ENCODE data around the gene MAD1L1.
"Not testable (repeated sequence)": the region's sequence is repeated elsewhere in the genome, so short reads cannot be mapped to it uniquely, and the experiment has no call there.

Gene MAD1L1

GRCh38 chr7:1829111-1829510, 403.6 kb downstream of the MAD1L1 start:
- Histone ChIP-seq H3K4me3 (IDR thresholded peaks at IDR 0.05; ENCODE audit: insufficient read depth, low read depth, low read length) (no peak overlapping the region), H2AFZ (ENCODE audit: low read depth) (no peak overlapping the region), H3K27me3 (ENCODE audit: insufficient read depth, low read depth) (no peaks in the 10 kb centered on the region), H4K20me1 (ENCODE audit: insufficient read depth) (no peaks in the 10 kb centered on the region), H3K4me1 (ENCODE audit: low read depth, poor library complexity, severe bottlenecking) (no peaks in the 10 kb centered on the region), H3K36me3 (ENCODE audit: insufficient read depth) (no peaks in the 10 kb centered on the region), H3K9ac (no peak overlapping the region), H3K79me2 (ENCODE audit: insufficient read depth, low read depth) (no peaks in the 10 kb centered on the region), H3K4me2 (no peak overlapping the region), H3K27ac (no peak overlapping the region)
- TF ChIP-seq CTCF (conservative IDR thresholded peaks at IDR 0.05; ENCODE audit: low read depth, low read length) = no peak

- not testable (repeated sequence) for H3K4me1 ChIP-seq (ENCODE audit: low read depth, poor library complexity, severe bottlenecking); H4K20me1 ChIP-seq (ENCODE audit: insufficient read depth); H3K9ac ChIP-seq; H3K27me3 ChIP-seq (ENCODE audit: insufficient read depth, low read depth); H3K4me3 ChIP-seq (IDR thresholded peaks at IDR 0.05; ENCODE audit: insufficient read depth, low read depth, low read length); H3K79me2 ChIP-seq (ENCODE audit: insufficient read depth, low read depth); H3K4me2 ChIP-seq; H2AFZ ChIP-seq (ENCODE audit: low read depth); H3K36me3 ChIP-seq (ENCODE audit: insufficient read depth); H3K27ac ChIP-seq
These were observed 404.6 kb downstream of the MAD1L1 start for GRCh38 chr7:1828170-1828569.

- not testable (repeated sequence) for H3K9ac ChIP-seq; H3K4me1 ChIP-seq (ENCODE audit: low read depth, poor library complexity, severe bottlenecking); H4K20me1 ChIP-seq (ENCODE audit: insufficient read depth); H3K79me2 ChIP-seq (ENCODE audit: insufficient read depth, low read depth); H3K36me3 ChIP-seq (ENCODE audit: insufficient read depth); H3K4me3 ChIP-seq (IDR thresholded peaks at IDR 0.05; ENCODE audit: insufficient read depth, low read depth, low read length); H2AFZ ChIP-seq (ENCODE audit: low read depth); H3K4me2 ChIP-seq; H3K27ac ChIP-seq; H3K27me3 ChIP-seq (ENCODE audit: insufficient read depth, low read depth)
These were observed 405.2 kb downstream of the MAD1L1 start for GRCh38 chr7:1827521-1827981.

GRCh38 chr7:1826931-1827330, 405.8 kb downstream of the MAD1L1 start:
- H3K4me1 ChIP-seq (ENCODE audit: low read depth, poor library complexity, severe bottlenecking); H3K27ac ChIP-seq; H4K20me1 ChIP-seq (ENCODE audit: insufficient read depth); H3K9ac ChIP-seq; H3K4me3 ChIP-seq (IDR thresholded peaks at IDR 0.05; ENCODE audit: insufficient read depth, low read depth, low read length); H2AFZ ChIP-seq (ENCODE audit: low read depth); H3K4me2 ChIP-seq; H3K27me3 ChIP-seq (ENCODE audit: insufficient read depth, low read depth); H3K36me3 ChIP-seq (ENCODE audit: insufficient read depth); H3K79me2 ChIP-seq (ENCODE audit: insufficient read depth, low read depth): not testable (repeated sequence)

GRCh38 chr7:1825897-1826741, 406.6 kb downstream of the MAD1L1 start:
- Histone ChIP-seq H3K4me2 (no peak overlapping the region), H4K20me1 (ENCODE audit: insufficient read depth) (no peaks in the 10 kb centered on the region), H3K9ac (no peak overlapping the region), H2AFZ (ENCODE audit: low read depth) (no peak overlapping the region), H3K36me3 (ENCODE audit: insufficient read depth) (no peaks in the 10 kb centered on the region), H3K27me3 (ENCODE audit: insufficient read depth, low read depth) (no peaks in the 10 kb centered on the region), H3K27ac (no peak overlapping the region), H3K79me2 (ENCODE audit: insufficient read depth, low read depth) (no peaks in the 10 kb centered on the region), H3K4me3 (IDR thresholded peaks at IDR 0.05; ENCODE audit: insufficient read depth, low read depth, low read length) (no peak overlapping the region), H3K4me1 (ENCODE audit: low read depth, poor library complexity, severe bottlenecking) (no peaks in the 10 kb centered on the region)
- TF ChIP-seq CTCF (conservative IDR thresholded peaks at IDR 0.05; ENCODE audit: low read depth, low read length) = no peak

GRCh38 chr7:1825647-1825896, 407.2 kb downstream of the MAD1L1 start:
- H3K4me1 ChIP-seq (ENCODE audit: low read depth, poor library complexity, severe bottlenecking); H3K36me3 ChIP-seq (ENCODE audit: insufficient read depth); H3K4me3 ChIP-seq (IDR thresholded peaks at IDR 0.05; ENCODE audit: insufficient read depth, low read depth, low read length); H3K79me2 ChIP-seq (ENCODE audit: insufficient read depth, low read depth); H3K27me3 ChIP-seq (ENCODE audit: insufficient read depth, low read depth); H3K4me2 ChIP-seq; H2AFZ ChIP-seq (ENCODE audit: low read depth); H3K9ac ChIP-seq; H3K27ac ChIP-seq; H4K20me1 ChIP-seq (ENCODE audit: insufficient read depth): not testable (repeated sequence)

GRCh38 chr7:1824882-1825646, 407.7 kb downstream of the MAD1L1 start:
- not testable (repeated sequence) for H3K4me1 ChIP-seq (ENCODE audit: low read depth, poor library complexity, severe bottlenecking); H3K4me3 ChIP-seq (IDR thresholded peaks at IDR 0.05; ENCODE audit: insufficient read depth, low read depth, low read length); H3K27ac ChIP-seq; H3K36me3 ChIP-seq (ENCODE audit: insufficient read depth); H3K9ac ChIP-seq; H3K27me3 ChIP-seq (ENCODE audit: insufficient read depth, low read depth); H2AFZ ChIP-seq (ENCODE audit: low read depth); H4K20me1 ChIP-seq (ENCODE audit: insufficient read depth); H3K4me2 ChIP-seq; H3K79me2 ChIP-seq (ENCODE audit: insufficient read depth, low read depth)

- not testable (repeated sequence) for H3K36me3 ChIP-seq (ENCODE audit: insufficient read depth); H3K79me2 ChIP-seq (ENCODE audit: insufficient read depth, low read depth); H3K27ac ChIP-seq; H3K4me3 ChIP-seq (IDR thresholded peaks at IDR 0.05; ENCODE audit: insufficient read depth, low read depth, low read length); H2AFZ ChIP-seq (ENCODE audit: low read depth); H3K4me1 ChIP-seq (ENCODE audit: low read depth, poor library complexity, severe bottlenecking); H3K27me3 ChIP-seq (ENCODE audit: insufficient read depth, low read depth); H4K20me1 ChIP-seq (ENCODE audit: insufficient read depth); H3K4me2 ChIP-seq; H3K9ac ChIP-seq
These were observed 408.4 kb downstream of the MAD1L1 start for GRCh38 chr7:1824151-1824881.
